Cardiac muscle cell (in vitro differentiated cells and primary cell): ENCODE data around the gene TEX36. TPM values are rescaled to one million over a fixed set of nuclear protein-coding genes. Genes with fewer than 3 reads are reported as not detected.

ENCODE experiments used
- DNase-seq, 2 donors: peaks; one replicate each; pipeline versions ENCODE4 v3.0.0 to v3.0.0-alpha.2; 2010 to 2017; ENCODE audit warnings: low read depth in 1 of 2, low spot score in 1 of 2
- H3K27ac ChIP-seq: fragments of 200-600 bp; sonication (generic); 2 replicates; pipeline ENCODE4 v1.5.1; 2016
- H3K27me3 ChIP-seq: fragments of 200-600 bp; sonication (generic); 2 replicates; pipeline ENCODE4 v1.6.0; 2016; ENCODE audit warnings: control low read depth
- H3K36me3 ChIP-seq: fragments of 200-600 bp; sonication (generic); 2 replicates; pipeline ENCODE4 v1.5.1; 2016; ENCODE audit warnings: control low read depth
- H3K4me1 ChIP-seq: fragments of 200-600 bp; sonication (generic); 2 replicates; pipeline ENCODE4 v1.8.1; 2017; ENCODE audit warnings: low read depth, mild to moderate bottlenecking, mixed run types
- H3K4me3 ChIP-seq: fragments of 200-600 bp; sonication (generic); 2 replicates; pipeline ENCODE4 v1.5.1; 2016; ENCODE audit warnings: mild to moderate bottlenecking
- H3K9me3 ChIP-seq: fragments of 200-600 bp; sonication (generic); 2 replicates; pipeline ENCODE4 v1.5.1; 2017; ENCODE audit warnings: low read depth, mild to moderate bottlenecking, control low read depth
- polyA plus RNA-seq: library from polyadenylated mRNA; unstranded; fragments of >200 nt; fragmentation: Nextera tagmentation; extraction: Ambion mirVana; gene quantifications from 2 replicates; pipeline ENCODE4 v1.2.1, GENCODE V29; 2016
- total RNA-seq: library from RNA; depleted of rRNA; stranded (reverse); fragments of >200 nt; gene quantifications from 2 replicates; pipeline ENCODE4 v1.2.3, GENCODE V29; 2016
- TF ChIP-seq, protein P1 (sequence below): IDR thresholded peaks from 2 replicates; pipeline ENCODE4 v1.5.1; 2012; ENCODE audit warnings: low read depth, mild to moderate bottlenecking, low read length

TEX36 gene
- total and polyA plus RNA-seq, 2 experiments from 2014 or later = not detected

DNA sequence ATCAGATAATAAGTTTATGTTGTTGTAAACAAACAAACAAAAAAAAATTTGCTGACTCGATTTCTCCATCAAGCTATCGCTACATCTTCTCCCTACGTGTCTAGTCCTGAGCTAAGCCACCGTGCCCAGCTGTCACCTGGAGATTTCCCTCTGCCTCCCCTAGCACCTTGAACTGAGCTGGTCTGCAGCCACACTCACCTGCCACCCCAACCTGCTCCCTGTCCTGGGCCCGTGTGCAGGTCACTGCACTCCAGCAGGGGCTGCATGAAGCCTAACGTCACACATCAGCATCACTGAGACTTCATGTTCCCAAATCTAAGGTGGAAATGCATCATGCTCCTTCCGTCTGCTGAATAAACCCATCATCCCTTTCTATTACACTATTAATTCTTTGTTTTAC, 44.4 kb downstream of the TEX36 start:
- H3K4me1 ChIP-seq = no peaks in the 10 kb centered on the region
- H3K9me3 ChIP-seq = no peaks in the 10 kb centered on the region
- TF ChIP-seq, protein P1, sequence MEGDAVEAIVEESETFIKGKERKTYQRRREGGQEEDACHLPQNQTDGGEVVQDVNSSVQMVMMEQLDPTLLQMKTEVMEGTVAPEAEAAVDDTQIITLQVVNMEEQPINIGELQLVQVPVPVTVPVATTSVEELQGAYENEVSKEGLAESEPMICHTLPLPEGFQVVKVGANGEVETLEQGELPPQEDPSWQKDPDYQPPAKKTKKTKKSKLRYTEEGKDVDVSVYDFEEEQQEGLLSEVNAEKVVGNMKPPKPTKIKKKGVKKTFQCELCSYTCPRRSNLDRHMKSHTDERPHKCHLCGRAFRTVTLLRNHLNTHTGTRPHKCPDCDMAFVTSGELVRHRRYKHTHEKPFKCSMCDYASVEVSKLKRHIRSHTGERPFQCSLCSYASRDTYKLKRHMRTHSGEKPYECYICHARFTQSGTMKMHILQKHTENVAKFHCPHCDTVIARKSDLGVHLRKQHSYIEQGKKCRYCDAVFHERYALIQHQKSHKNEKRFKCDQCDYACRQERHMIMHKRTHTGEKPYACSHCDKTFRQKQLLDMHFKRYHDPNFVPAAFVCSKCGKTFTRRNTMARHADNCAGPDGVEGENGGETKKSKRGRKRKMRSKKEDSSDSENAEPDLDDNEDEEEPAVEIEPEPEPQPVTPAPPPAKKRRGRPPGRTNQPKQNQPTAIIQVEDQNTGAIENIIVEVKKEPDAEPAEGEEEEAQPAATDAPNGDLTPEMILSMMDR = no peak
- no peak for DNase-seq
- no peak overlapping the region for H3K27ac ChIP-seq
- H3K36me3 ChIP-seq = no peaks in the 10 kb centered on the region
- no peaks in the 10 kb centered on the region for H3K27me3 ChIP-seq
- H3K4me3 ChIP-seq = no peak overlapping the region

DNA sequence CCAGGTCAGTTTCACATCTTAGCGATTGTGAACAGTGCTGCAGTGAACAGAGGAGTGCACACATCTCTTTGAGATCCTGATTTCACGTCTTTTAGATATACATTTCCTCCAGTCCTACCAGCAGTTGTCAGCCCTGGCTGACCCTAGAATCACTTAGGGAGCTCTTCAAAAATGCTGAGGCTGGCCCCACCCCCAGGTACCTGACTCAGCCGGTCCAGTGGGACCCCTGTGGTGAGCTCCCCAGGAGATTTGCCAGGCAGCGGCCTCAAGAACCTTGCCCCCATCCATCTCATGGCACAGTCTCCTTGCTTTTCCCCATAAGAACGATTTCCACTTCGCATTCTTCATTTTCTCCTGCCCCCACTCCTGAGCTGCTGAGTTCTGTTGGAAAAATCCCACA, 45.5 kb downstream of the TEX36 start:
- no peak overlapping the region for H3K4me3 ChIP-seq
- H3K4me1 ChIP-seq = no peaks in the 10 kb centered on the region
- TF ChIP-seq, protein P1 = no peak
- no peaks in the 10 kb centered on the region for H3K27me3 ChIP-seq
- H3K27ac ChIP-seq = no peak overlapping the region
- H3K9me3 ChIP-seq = no peaks in the 10 kb centered on the region
- H3K36me3 ChIP-seq = no peaks in the 10 kb centered on the region
- DNase-seq = no peak

DNA sequence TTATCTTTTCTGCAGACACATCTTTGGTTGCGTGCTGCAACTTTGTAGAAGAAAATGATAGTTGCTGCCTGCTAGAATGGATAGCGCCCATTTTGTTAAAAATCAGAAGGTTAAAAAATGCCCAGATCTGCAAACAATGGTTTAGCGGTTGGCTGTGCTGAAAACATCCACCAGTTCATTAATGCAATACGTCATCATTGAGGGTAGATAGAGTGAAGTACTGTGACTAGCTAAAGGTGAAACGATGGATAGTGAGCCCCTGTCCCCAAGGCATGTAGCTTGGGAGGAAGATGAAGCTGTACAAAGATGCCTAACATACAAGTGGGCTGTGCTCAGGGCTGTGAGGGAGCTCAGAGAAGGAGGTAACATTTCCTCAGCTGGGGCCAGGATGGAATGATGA, 48.4 kb downstream of the TEX36 start:
- TF ChIP-seq, protein P1 = no peak
- H3K4me1 ChIP-seq = no peaks in the 10 kb centered on the region
- H3K27me3 ChIP-seq = no peaks in the 10 kb centered on the region
- H3K9me3 ChIP-seq = no peaks in the 10 kb centered on the region
- no peak overlapping the region for H3K4me3 ChIP-seq
- DNase-seq = no peak
- no peak overlapping the region for H3K27ac ChIP-seq
- H3K36me3 ChIP-seq = no peaks in the 10 kb centered on the region

DNA sequence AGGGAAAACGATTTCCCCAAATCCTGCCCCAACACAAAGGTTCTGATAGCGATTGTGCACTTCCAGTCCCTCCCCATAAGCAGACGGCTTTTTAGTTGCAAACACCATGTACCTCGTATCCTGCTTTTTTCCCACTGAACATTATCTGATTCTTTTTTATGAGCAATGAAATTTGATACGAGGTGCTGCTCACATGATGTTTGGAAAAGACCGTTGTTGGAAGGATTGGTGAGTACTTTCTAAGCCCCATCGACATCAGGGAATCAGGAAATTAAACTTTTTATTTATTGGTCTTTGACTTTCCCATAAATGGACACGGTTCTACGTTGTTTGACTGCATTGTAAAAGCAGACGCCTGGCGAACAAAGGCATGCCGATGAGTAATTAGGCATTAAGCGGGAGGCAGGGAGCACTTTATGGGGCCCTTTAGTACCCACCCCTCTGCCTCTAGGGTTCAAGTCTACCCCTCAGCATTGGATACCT, 49.4 kb downstream of the TEX36 start:
- DNase-seq = no peak
- Histone ChIP-seq H3K4me3 (no peak overlapping the region), H3K4me1 (no peaks in the 10 kb centered on the region), H3K27me3 (no peaks in the 10 kb centered on the region), H3K9me3 (no peaks in the 10 kb centered on the region), H3K36me3 (no peaks in the 10 kb centered on the region), H3K27ac (no peak overlapping the region)
- TF ChIP-seq, protein P1 = no peak

DNA sequence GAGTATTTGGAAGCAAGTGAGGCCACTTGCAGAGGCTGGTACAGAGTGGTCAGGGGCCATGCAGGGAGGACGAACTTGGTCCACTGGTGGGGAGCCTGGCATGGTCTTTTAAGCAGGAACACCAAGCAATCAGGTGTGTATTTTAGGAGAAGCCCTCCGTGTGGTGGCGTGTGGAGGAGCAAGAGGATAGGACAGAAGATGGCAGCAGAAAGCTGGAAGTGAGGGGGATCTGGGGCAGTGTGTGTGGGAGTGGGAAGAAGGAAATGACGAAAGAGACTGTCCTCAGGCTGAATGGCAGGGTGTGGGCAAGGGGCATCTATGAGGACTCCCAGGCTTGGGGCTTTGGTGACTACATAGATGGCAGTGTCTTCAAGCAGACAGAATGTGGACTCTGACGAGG, 51.2 kb downstream of the TEX36 start:
- no peak overlapping the region for H3K27ac ChIP-seq
- H3K9me3 ChIP-seq = no peaks in the 10 kb centered on the region
- no peaks in the 10 kb centered on the region for H3K4me1 ChIP-seq
- H3K36me3 ChIP-seq = no peaks in the 10 kb centered on the region
- TF ChIP-seq, protein P1 = no peak
- DNase-seq = no peak
- no peaks in the 10 kb centered on the region for H3K27me3 ChIP-seq
- H3K4me3 ChIP-seq = no peak overlapping the region
